ENCODE measurements around the gene RAB11FIP4.

RAB11FIP4 gene

GRCh38 chr17:31530391-31530985 lies 139.0 kb downstream of the RAB11FIP4 start:
- DNase-seq = no peak

GRCh38 chr17:31531336-31531980 lies 140.0 kb downstream of the RAB11FIP4 start:
- no peak for DNase-seq

- DNase-seq = no peak
Measured at GRCh38 chr17:31532081-31532480, 140.6 kb downstream of the RAB11FIP4 start.

GRCh38 chr17:31532526-31532925 lies 141.1 kb downstream of the RAB11FIP4 start:
- no peak for DNase-seq

GRCh38 chr17:31533546-31534155 lies 142.2 kb downstream of the RAB11FIP4 start:
- no peak for DNase-seq

GRCh38 chr17:31534223-31534888 lies 142.9 kb downstream of the RAB11FIP4 start:
- no peak for DNase-seq

GRCh38 chr17:31535581-31535981 lies 144.1 kb downstream of the RAB11FIP4 start:
- DNase-seq = peak; percentile 32

- no peak for DNase-seq
Measured at GRCh38 chr17:31536451-31536850, 145.0 kb downstream of the RAB11FIP4 start.

- DNase-seq = peak; percentile 71
Measured at GRCh38 chr17:31537565-31538011, 146.1 kb downstream of the RAB11FIP4 start.

- DNase-seq = peak; percentile 50
Measured at GRCh38 chr17:31538080-31538762, 146.7 kb downstream of the RAB11FIP4 start.

- DNase-seq = no peak
Measured at GRCh38 chr17:31540602-31541307, 149.3 kb downstream of the RAB11FIP4 start.

- DNase-seq = peak; percentile 40
Measured at GRCh38 chr17:31541559-31541958, 150.1 kb downstream of the RAB11FIP4 start.

GRCh38 chr17:31544186-31544585 lies 152.7 kb downstream of the RAB11FIP4 start:
- no peak for DNase-seq

- DNase-seq = no peak
Measured at GRCh38 chr17:31546650-31547049, 155.2 kb downstream of the RAB11FIP4 start.

GRCh38 chr17:31548709-31549108 lies 157.2 kb downstream of the RAB11FIP4 start:
- DNase-seq = no peak

- peak; percentile 53 for DNase-seq
Measured at GRCh38 chr17:31549121-31549524, 157.6 kb downstream of the RAB11FIP4 start.

- peak; percentile 81 for DNase-seq
Measured at GRCh38 chr17:31549525-31550388, 158.3 kb downstream of the RAB11FIP4 start.

GRCh38 chr17:31550389-31551056 lies 159.0 kb downstream of the RAB11FIP4 start:
- peak; percentile 65 for DNase-seq

GRCh38 chr17:31552568-31552967 lies 161.1 kb downstream of the RAB11FIP4 start:
- no peak for DNase-seq

- no peak for DNase-seq
Measured at GRCh38 chr17:31553506-31553905, 162.0 kb downstream of the RAB11FIP4 start.

GRCh38 chr17:31554930-31555329 lies 163.5 kb downstream of the RAB11FIP4 start:
- DNase-seq = no peak
